K562 (cell line): ENCODE results near the gene GPRIN1. TPM values are rescaled to one million over a fixed set of nuclear protein-coding genes. Genes with fewer than 3 reads are reported as not detected.

ENCODE experiments used
- ATAC-seq: fragments of 200-7000 bp; cut with Tn5 transposase; 3 replicates; pipeline ENCODE4 v1.9.1; 2020; ENCODE audit warnings: moderate library complexity
- BruUV-seq: library from RNA; stranded (reverse); fragments of 400-500 nt; replicated peaks from 2 replicates; lab custom pipeline; 2021; lab: Mats Ljungman, UMichigan
- CTCF ChIA-PET: fragments of 300-600 bp; formaldehyde crosslinking; extraction: SDS; loops from one replicate; lab custom pipeline; 2021; ENCODE audit warnings: low intra/inter-chr PET ratio; lab: Yijun Ruan, JAX
- POLR2A ChIA-PET: fragments of 300-600, 350-650 bp; sonication (Branson Sonifier 250); formaldehyde crosslinking; extraction: SDS; loops from one replicate; lab custom pipeline; 2021; ENCODE audit warnings: antibody characterized with exemption, inconsistent platforms; lab: Yijun Ruan, JAX
- DNase-seq, 4 experiments: peaks; one replicate each; pipeline versions ENCODE4 v3.0.0 to v3.0.0-alpha.2; 2011 to 2018; ENCODE audit warnings: low spot score in 3 of 4, mixed read lengths in 3 of 4; ENCODE audit errors: extremely low read depth in 1 of 4
- FAIRE-seq: peaks from 2 replicates; lab custom pipeline; 2011; peaks lifted over from hg19 to GRCh38; lab: Jason Lieb, UNC
- H2AFZ ChIP-seq: 2 replicates; pipeline ENCODE4 v1.6.0; 2011; ENCODE audit warnings: low read depth, low read length, control low read depth, inconsistent platforms
- H3K27ac ChIP-seq: fragments of 200-600 bp; 3 replicates; pipeline ENCODE4 v1.8.0; 2011; ENCODE audit warnings: low read depth, mild to moderate bottlenecking, control low read depth, inconsistent platforms, low read length, moderate library complexity, mixed read lengths; ENCODE audit errors: extremely low read depth
- H3K27me3 ChIP-seq, 2 experiments: fragments of 300-600 bp in 1 of 2; 2 replicates in 1 of 2; 3 replicates in 1 of 2; pipeline versions ENCODE4 v1.6.0 to v1.8.0; 2011; ENCODE audit warnings: inconsistent platforms in 2 of 2, low read length in 2 of 2, mild to moderate bottlenecking in 1 of 2, mixed read lengths in 1 of 2, moderate library complexity in 1 of 2; ENCODE audit not compliant: control insufficient read depth in 2 of 2, insufficient read depth in 2 of 2
- H3K36me3 ChIP-seq: fragments of 300-600 bp; 3 replicates; pipeline ENCODE4 v1.8.0; 2011; ENCODE audit warnings: mild to moderate bottlenecking, low read length, inconsistent platforms; ENCODE audit not compliant: control insufficient read depth, insufficient read depth
- H3K4me1 ChIP-seq, 2 experiments: fragments of 200-600 bp in 1 of 2; replicated peaks in 1 of 2; 2 replicates in 1 of 2; 3 replicates in 1 of 2; pipeline versions ENCODE4 v1.5.1 to v1.8.0; 2011; ENCODE audit warnings: inconsistent platforms in 2 of 2, low read length in 2 of 2, mild to moderate bottlenecking in 1 of 2, mixed read lengths in 1 of 2, moderate library complexity in 1 of 2; ENCODE audit not compliant: control insufficient read depth in 2 of 2, insufficient read depth in 2 of 2
- H3K4me2 ChIP-seq: 2 replicates; pipeline ENCODE4 v1.6.1; 2011; ENCODE audit warnings: low read length, control low read depth, inconsistent platforms, mixed read lengths; ENCODE audit not compliant: insufficient read depth
- H3K4me3 ChIP-seq: fragments of 200-600 bp; sonication (generic), shearing (Covaris generic); 2 replicates; pipeline ENCODE4 v1.5.1; 2016; ENCODE audit warnings: control low read depth, inconsistent platforms
- H3K79me2 ChIP-seq: fragments of 200-600 bp; 3 replicates; pipeline ENCODE4 v1.8.0; 2011; ENCODE audit warnings: low read length, inconsistent platforms; ENCODE audit not compliant: control insufficient read depth, insufficient read depth
- H3K9ac ChIP-seq, 2 experiments: 2 replicates each; pipeline versions ENCODE4 v1.6.0 to v1.6.1; 2011; ENCODE audit warnings: low read depth in 2 of 2, low read length in 2 of 2, control low read depth in 1 of 2, inconsistent platforms in 1 of 2, mild to moderate bottlenecking in 1 of 2, mixed read lengths in 1 of 2; ENCODE audit not compliant: insufficient read depth in 1 of 2
- H3K9me1 ChIP-seq: one replicate; pipeline ENCODE4 v1.6.0; 2011; ENCODE audit warnings: inconsistent platforms, mild to moderate bottlenecking, low read length, moderate library complexity; ENCODE audit not compliant: control insufficient read depth, insufficient read depth
- H3K9me3 ChIP-seq: replicated peaks from 2 replicates; pipeline ENCODE4 v1.5.1; 2011; ENCODE audit warnings: low read depth, low read length, inconsistent platforms; ENCODE audit not compliant: control insufficient read depth, insufficient read depth
- H4K20me1 ChIP-seq: replicated peaks from 2 replicates; pipeline ENCODE4 v1.6.1; 2011; ENCODE audit warnings: low read length, inconsistent platforms, mixed read lengths; ENCODE audit not compliant: control insufficient read depth, insufficient read depth
- ADNP ChIP-seq: fragments of 200-800 bp; sonication (Bioruptor generic); IDR thresholded peaks from 2 replicates; pipeline ENCODE4 v1.6.1; 2016; ENCODE audit warnings: missing genetic modification characterization, missing compliant biosample characterization
- CTBP1 ChIP-seq: fragments of 450-650 bp; IDR thresholded peaks from 2 replicates; pipeline ENCODE4 v1.6.1; 2016; ENCODE audit warnings: borderline replicate concordance
- POLR3A ChIP-seq: IDR thresholded peaks from 2 replicates; pipeline ENCODE4 v1.6.1; 2011; ENCODE audit warnings: borderline replicate concordance, mild to moderate bottlenecking, moderate library complexity; ENCODE audit not compliant: insufficient read length, insufficient read depth; ENCODE audit errors: extremely low read depth
- ZFPM2 ChIP-seq: fragments of 250-450 bp; sonication (Bioruptor Pico); IDR thresholded peaks from 2 replicates; pipeline ENCODE4 v1.5.1; 2022; ENCODE audit warnings: mild to moderate bottlenecking
- WGBS: fragments of 100-300 bp; shearing (Covaris generic); methylation state at CpG from one replicate; pipeline ENCODE4 v1.1.6; 2016; ENCODE audit warnings: low coverage, mixed read lengths; ENCODE audit not compliant: insufficient coverage; ENCODE audit errors: missing lambda C conversion rate; 5-methylcytosine and 5-hydroxymethylcytosine counted together
- in situ Hi-C: fragments of 300-500 bp; cut with MboI; formaldehyde crosslinking; loops from 4 replicates; pipeline ENCODE4 v1.15.0; 2018; ENCODE audit warnings: inconsistent platforms, mixed read lengths
- intact Hi-C: fragments of 100-400 bp; cut with micrococcal nuclease; formaldehyde crosslinking; loops from 2 replicates; pipeline ENCODE4 v1.14.2; 2022
- polyA plus RNA-seq, 8 experiments: library from polyadenylated mRNA; depleted of rRNA in 4 of 8; stranded (reverse) in 5 of 8; unstranded in 3 of 8; fragments of >200 nt; fragmentation: Nextera tagmentation in 2 of 8; fragmentation: Illumina TruSeq in 1 of 8; extraction: Ambion mirVana in 2 of 8; extraction: Trizol in 1 of 8; gene quantifications; 2 replicates each; pipeline versions ENCODE4 v1.2.1 to v1.2.3, GENCODE V29; 2011 to 2014; ENCODE audit warnings: inconsistent platforms in 1 of 8, missing spikeins in 1 of 8
- total RNA-seq, 7 experiments: library from RNA; depleted of rRNA in 6 of 7; stranded (reverse); fragments of >200 nt in 6 of 7; fragmentation: Illumina TruSeq in 2 of 7; extraction: Trizol in 2 of 7; gene quantifications; 2 replicates each; pipeline versions ENCODE4 v1.2.1 to v1.2.3, GENCODE V29; 2011 to 2021; ENCODE audit warnings: low replicate concordance in 1 of 7
- TF ChIP-seq, protein P1 (sequence below): sonication (generic); formaldehyde crosslinking; IDR thresholded peaks from 2 replicates; pipeline ENCODE4 v1.4.0; 2020; ENCODE audit warnings: mild to moderate bottlenecking, missing genetic modification reagents
- TF ChIP-seq, protein P2 (sequence below): sonication (generic); formaldehyde crosslinking; IDR thresholded peaks from 2 replicates; pipeline ENCODE4 v1.8.0; 2022; ENCODE audit warnings: mild to moderate bottlenecking, missing genetic modification reagents

Gene GPRIN1
- total and polyA plus RNA-seq, 9 of the 15 experiments (the other 6 are each of a cell fraction or from before 2014, with no cell fraction given) = 0.15 to 11.6 (median 4.4) TPM

DNA sequence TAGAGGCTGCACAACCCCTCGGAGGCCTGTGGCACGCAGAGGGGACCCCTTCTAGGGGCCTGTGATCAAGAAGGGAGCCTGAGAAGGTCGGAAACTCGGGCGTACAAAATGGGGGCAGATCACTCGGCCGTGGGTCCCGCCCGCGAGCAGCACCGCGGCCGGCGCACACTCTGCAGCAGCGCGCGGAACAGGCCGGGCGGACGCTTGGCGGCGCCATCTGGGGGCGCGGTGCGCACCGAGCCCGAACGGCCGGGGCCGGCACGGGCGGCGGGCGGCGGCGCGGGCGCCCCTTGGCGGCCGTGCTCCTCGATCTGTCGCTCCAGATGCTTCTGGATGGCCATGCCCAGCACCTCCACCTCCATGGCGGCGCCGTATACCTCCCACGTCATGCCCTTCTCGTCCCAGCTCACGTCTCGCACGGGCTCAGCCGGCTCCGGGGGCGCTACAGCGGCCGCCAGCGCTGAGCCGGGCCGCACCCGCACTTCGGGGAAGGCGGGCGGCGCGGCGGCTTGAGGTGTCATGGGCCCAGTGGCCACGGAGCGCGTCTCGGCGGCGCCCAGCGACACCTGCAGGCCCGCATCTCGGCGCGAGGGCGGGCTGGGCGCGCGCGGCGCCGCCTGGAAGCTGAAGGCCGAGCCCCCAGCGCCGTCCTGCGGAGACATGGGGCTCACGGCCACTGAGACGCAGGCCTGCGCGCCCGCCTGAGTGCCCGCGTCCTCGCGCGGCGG lies 13.1 kb downstream of the GPRIN1 start:
- no peak for FAIRE-seq
- no peak for DNase-seq
- Histone ChIP-seq H2AFZ (no peak overlapping the region), H3K9ac (no peak overlapping the region), H3K4me2 (no peak overlapping the region), H3K36me3 (peaks cover 10% of the 10 kb centered on the region; the same call in 1 of the 3 replicates), H3K9me3 (no peaks in the 10 kb centered on the region), H4K20me1 (no peaks in the 10 kb centered on the region; the same call in 1 of the 2 replicates), H3K27ac (no peak overlapping the region), H3K27me3 (no peaks in the 10 kb centered on the region; a peak in 1 of 5 replicates), H3K4me3 (no peak overlapping the region), H3K4me1 (peaks cover 0 to 16% of the 10 kb centered on the region in 2 experiments; a peak in 1 of 5 replicates), H3K9me1 (no peaks in the 10 kb centered on the region), H3K79me2 (no peaks in the 10 kb centered on the region)
- no peak for ATAC-seq
- POLR2A ChIA-PET = no interaction called here
- in situ Hi-C loops (loop anchor here (25.0 kb wide), 1 partner anchor 860 kb away; no protein-coding TSS in a partner anchor), intact Hi-C loops (no loop called here)
- WGBS = 96% methylated on average over 25 of the region's 98 CpGs
- CTCF ChIA-PET = no interaction called here
- TF ChIP-seq ADNP = no peak
- no peak for TF ChIP-seq POLR3A
- no peak for TF ChIP-seq ZFPM2 (CRISPR knock-in tag)
- TF ChIP-seq CTBP1 = no peak
- TF ChIP-seq, protein P1, sequence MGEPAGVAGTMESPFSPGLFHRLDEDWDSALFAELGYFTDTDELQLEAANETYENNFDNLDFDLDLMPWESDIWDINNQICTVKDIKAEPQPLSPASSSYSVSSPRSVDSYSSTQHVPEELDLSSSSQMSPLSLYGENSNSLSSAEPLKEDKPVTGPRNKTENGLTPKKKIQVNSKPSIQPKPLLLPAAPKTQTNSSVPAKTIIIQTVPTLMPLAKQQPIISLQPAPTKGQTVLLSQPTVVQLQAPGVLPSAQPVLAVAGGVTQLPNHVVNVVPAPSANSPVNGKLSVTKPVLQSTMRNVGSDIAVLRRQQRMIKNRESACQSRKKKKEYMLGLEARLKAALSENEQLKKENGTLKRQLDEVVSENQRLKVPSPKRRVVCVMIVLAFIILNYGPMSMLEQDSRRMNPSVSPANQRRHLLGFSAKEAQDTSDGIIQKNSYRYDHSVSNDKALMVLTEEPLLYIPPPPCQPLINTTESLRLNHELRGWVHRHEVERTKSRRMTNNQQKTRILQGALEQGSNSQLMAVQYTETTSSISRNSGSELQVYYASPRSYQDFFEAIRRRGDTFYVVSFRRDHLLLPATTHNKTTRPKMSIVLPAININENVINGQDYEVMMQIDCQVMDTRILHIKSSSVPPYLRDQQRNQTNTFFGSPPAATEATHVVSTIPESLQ (CRISPR knock-in tag) = no peak
- TF ChIP-seq, protein P2, sequence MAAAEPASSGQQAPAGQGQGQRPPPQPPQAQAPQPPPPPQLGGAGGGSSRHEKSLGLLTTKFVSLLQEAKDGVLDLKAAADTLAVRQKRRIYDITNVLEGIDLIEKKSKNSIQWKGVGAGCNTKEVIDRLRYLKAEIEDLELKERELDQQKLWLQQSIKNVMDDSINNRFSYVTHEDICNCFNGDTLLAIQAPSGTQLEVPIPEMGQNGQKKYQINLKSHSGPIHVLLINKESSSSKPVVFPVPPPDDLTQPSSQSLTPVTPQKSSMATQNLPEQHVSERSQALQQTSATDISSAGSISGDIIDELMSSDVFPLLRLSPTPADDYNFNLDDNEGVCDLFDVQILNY (CRISPR knock-in tag) = no peak
- no TSS peak for BruUV-seq
